Neural progenitor cell (in vitro differentiated cells): ENCODE results near the gene NEDD4. TPM values are rescaled to one million over a fixed set of nuclear protein-coding genes. Genes with fewer than 3 reads are reported as not detected.

ENCODE experiments used
- DNase-seq: peaks from one replicate; pipeline ENCODE4 v3.0.0-alpha.2; 2016; ENCODE audit warnings: low spot score
- H2AFZ ChIP-seq: fragments of 200-600 bp; sonication (generic); replicated peaks from 2 replicates; pipeline ENCODE4 v1.6.1; 2016; ENCODE audit warnings: antibody characterized with exemption
- H3F3A ChIP-seq: fragments of 200-600 bp; sonication (generic); 2 replicates; pipeline ENCODE4 v1.6.1; 2016; ENCODE audit warnings: antibody characterized with exemption, low read depth
- H3K27ac ChIP-seq: fragments of 200-600 bp; sonication (generic); 2 replicates; pipeline ENCODE4 v1.5.1; 2016; ENCODE audit warnings: mild to moderate bottlenecking
- H3K27me3 ChIP-seq: fragments of 200-600 bp; sonication (generic); 2 replicates; pipeline ENCODE4 v1.6.1; 2016; ENCODE audit warnings: mild to moderate bottlenecking, moderate library complexity
- H3K36me3 ChIP-seq: fragments of 200-600 bp; sonication (generic); 2 replicates; pipeline ENCODE4 v1.5.1; 2016
- H3K4me1 ChIP-seq: fragments of 200-600 bp; sonication (generic); 2 replicates; pipeline ENCODE4 v1.6.1; 2016; ENCODE audit warnings: mixed run types
- H3K4me2 ChIP-seq: fragments of 200-600 bp; sonication (generic); 2 replicates; pipeline ENCODE4 v1.6.1; 2016
- H3K4me3 ChIP-seq: fragments of 200-600 bp; sonication (generic); 2 replicates; pipeline ENCODE4 v1.5.1; 2016
- H3K79me2 ChIP-seq: fragments of 200-600 bp; sonication (generic); 2 replicates; pipeline ENCODE4 v1.6.1; 2016; ENCODE audit warnings: low read depth
- H3K9ac ChIP-seq: fragments of 200-600 bp; sonication (generic); 2 replicates; pipeline ENCODE4 v1.6.1; 2016
- H3K9me3 ChIP-seq: fragments of 200-600 bp; sonication (generic); 2 replicates; pipeline ENCODE4 v1.5.1; 2016; ENCODE audit warnings: low read depth
- H4K20me1 ChIP-seq: fragments of 200-600 bp; sonication (generic); 2 replicates; pipeline ENCODE4 v1.6.1; 2016; ENCODE audit warnings: low read depth
- H3K27ac Mint-ChIP-seq: 3 replicates; pipeline ENCODE4 v1.8.0; 2021; ENCODE audit warnings: mixed read lengths
- H3K27me3 Mint-ChIP-seq: 2 replicates; pipeline ENCODE4 v1.8.0; 2022; ENCODE audit warnings: low read depth, mild to moderate bottlenecking, inconsistent platforms, moderate library complexity, mixed read lengths; ENCODE audit not compliant: insufficient read depth
- H3K36me3 Mint-ChIP-seq: 3 replicates; pipeline ENCODE4 v1.8.0; 2021; ENCODE audit warnings: mixed read lengths
- H3K4me1 Mint-ChIP-seq: 3 replicates; pipeline ENCODE4 v1.8.0; 2021; ENCODE audit warnings: mixed read lengths
- H3K4me3 Mint-ChIP-seq: 3 replicates; pipeline ENCODE4 v1.8.0; 2021; ENCODE audit warnings: mild to moderate bottlenecking, moderate library complexity, mixed read lengths
- H3K9me3 Mint-ChIP-seq: 3 replicates; pipeline ENCODE4 v1.8.0; 2020; ENCODE audit warnings: mixed read lengths
- CTCF ChIP-seq: fragments of 200-600 bp; sonication (generic); IDR thresholded peaks from 2 replicates; pipeline ENCODE4 v1.5.1; 2017; ENCODE audit warnings: antibody characterized with exemption, mild to moderate bottlenecking
- EZH2 ChIP-seq: fragments of 200-600 bp; sonication (generic); IDR thresholded peaks from 2 replicates; pipeline ENCODE4 v1.6.1; 2017; ENCODE audit warnings: antibody characterized with exemption, mild to moderate bottlenecking, moderate library complexity
- EZH2phosphoT487 ChIP-seq: fragments of 200-600 bp; sonication (generic); IDR thresholded peaks from 2 replicates; pipeline ENCODE4 v1.6.1; 2017; ENCODE audit warnings: antibody characterized with exemption
- total RNA-seq: library from RNA; depleted of rRNA; stranded (reverse); fragments of >200 nt; gene quantifications from 2 replicates; pipeline ENCODE4 v1.2.3, GENCODE V29; 2015; ENCODE audit warnings: low replicate concordance

Gene NEDD4
- total RNA-seq, 1 donor from 2014 or later: 36.7 TPM

DNA sequence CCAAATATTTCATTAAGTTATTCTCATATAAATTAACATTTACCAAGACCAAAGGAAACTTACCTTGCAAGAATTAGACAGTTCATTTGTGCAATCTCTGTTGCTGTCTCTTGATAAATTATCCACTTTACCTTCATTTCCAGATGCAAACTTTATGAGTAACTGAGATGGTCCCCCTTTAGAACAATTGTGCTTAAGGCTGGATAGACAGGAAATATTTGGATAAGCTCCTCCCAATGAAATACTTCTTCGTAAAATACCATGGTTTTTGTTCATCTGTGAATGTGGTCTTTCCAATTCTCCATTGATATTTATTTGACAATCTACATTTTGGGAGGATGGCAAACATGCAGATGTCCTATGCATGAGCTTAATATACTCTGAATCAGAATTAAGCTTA lies 78.2 kb downstream of the NEDD4 start:
- Histone ChIP-seq H3K4me3 (no peak overlapping the region), H3K9ac (no peak overlapping the region), H3K4me1 (no peaks in the 10 kb centered on the region), H3K27ac (no peak overlapping the region), H4K20me1 (no peaks in the 10 kb centered on the region), H3K27me3 (no peaks in the 10 kb centered on the region), H2AFZ (no peak overlapping the region), H3K4me2 (no peak overlapping the region), H3K9me3 (no peaks in the 10 kb centered on the region), H3F3A (no peaks in the 10 kb centered on the region), H3K79me2 (no peaks in the 10 kb centered on the region), H3K36me3 (no peaks in the 10 kb centered on the region)
- no peak overlapping the region for H3K4me3 Mint-ChIP-seq
- no peak for DNase-seq
- TF ChIP-seq EZH2: no peak
- no peak for TF ChIP-seq CTCF
- TF ChIP-seq EZH2phosphoT487: no peak
- H3K36me3 Mint-ChIP-seq: no peaks in the 10 kb centered on the region
- H3K27me3 Mint-ChIP-seq: no peaks in the 10 kb centered on the region
- H3K4me1 Mint-ChIP-seq: peaks cover 11% of the 10 kb centered on the region
- H3K9me3 Mint-ChIP-seq: no peaks in the 10 kb centered on the region
- H3K27ac Mint-ChIP-seq: no peak overlapping the region

- no peak overlapping the region for H3K4me2 ChIP-seq
- H3K9ac ChIP-seq: no peak overlapping the region
- H2AFZ ChIP-seq: no peak overlapping the region
- no peak overlapping the region for H3K4me3 Mint-ChIP-seq
- peaks cover 11% of the 10 kb centered on the region for H3K4me1 Mint-ChIP-seq
- no peaks in the 10 kb centered on the region for H3K27me3 Mint-ChIP-seq
- no peak overlapping the region for H3K27ac ChIP-seq
- H3K9me3 Mint-ChIP-seq: no peaks in the 10 kb centered on the region
- no peaks in the 10 kb centered on the region for H3K36me3 Mint-ChIP-seq
- no peak overlapping the region for H3K27ac Mint-ChIP-seq
- H3F3A ChIP-seq: no peaks in the 10 kb centered on the region
- H3K79me2 ChIP-seq: no peaks in the 10 kb centered on the region
- no peaks in the 10 kb centered on the region for H3K36me3 ChIP-seq
- H3K27me3 ChIP-seq: no peaks in the 10 kb centered on the region
- TF ChIP-seq CTCF (no peak), EZH2phosphoT487 (no peak), EZH2 (no peak)
- H3K4me3 ChIP-seq: no peak overlapping the region
- H3K4me1 ChIP-seq: no peaks in the 10 kb centered on the region
- H4K20me1 ChIP-seq: no peaks in the 10 kb centered on the region
- DNase-seq: no peak
- H3K9me3 ChIP-seq: no peaks in the 10 kb centered on the region
Observed at GRCh38 chr15:55914446-55914845, 79.0 kb downstream of the NEDD4 start.

DNA sequence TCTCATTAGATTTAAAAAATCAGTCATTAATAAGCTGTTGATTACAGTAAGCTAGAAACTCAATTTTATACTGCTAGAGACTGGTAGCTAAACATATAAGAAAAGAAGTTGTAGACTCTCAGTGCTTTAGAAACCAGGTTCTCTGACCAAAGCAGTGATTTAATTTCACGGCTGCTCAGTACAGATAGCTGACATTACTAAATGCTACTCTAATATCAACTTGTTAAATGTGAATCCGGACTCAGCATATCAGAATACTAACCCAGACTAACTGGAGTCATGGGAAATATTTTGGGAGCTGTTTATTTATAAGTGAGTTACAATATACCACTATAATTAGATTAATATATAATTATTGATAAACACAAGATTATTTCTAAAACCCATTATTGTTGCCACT lies 80.4 kb downstream of the NEDD4 start:
- Histone ChIP-seq H3K4me2 (no peak overlapping the region), H3K79me2 (no peaks in the 10 kb centered on the region), H3K4me3 (no peak overlapping the region), H4K20me1 (no peaks in the 10 kb centered on the region), H3K27me3 (no peaks in the 10 kb centered on the region), H3K27ac (no peak overlapping the region), H3K36me3 (no peaks in the 10 kb centered on the region), H3K9me3 (no peaks in the 10 kb centered on the region), H3F3A (no peaks in the 10 kb centered on the region), H3K9ac (no peak overlapping the region), H2AFZ (no peak overlapping the region), H3K4me1 (no peaks in the 10 kb centered on the region)
- Mint-ChIP-seq H3K4me1 (peaks cover 11% of the 10 kb centered on the region), H3K9me3 (no peaks in the 10 kb centered on the region), H3K27me3 (no peaks in the 10 kb centered on the region), H3K4me3 (no peak overlapping the region), H3K27ac (no peak overlapping the region), H3K36me3 (no peaks in the 10 kb centered on the region)
- no peak for DNase-seq
- no peak for TF ChIP-seq EZH2phosphoT487
- no peak for TF ChIP-seq EZH2
- TF ChIP-seq CTCF: no peak
